Measurements from ENCODE around the gene CTDSPL. TPM values are rescaled to one million over a fixed set of nuclear protein-coding genes. Genes with fewer than 3 reads are reported as not detected.

Gene CTDSPL
- polyA plus RNA-seq, 1 donor from 2014 or later = not detected

GRCh38 chr3:37891227-37891626 lies 29.5 kb downstream of the CTDSPL start:
- no peak overlapping the region for H3K27ac Mint-ChIP-seq
- H3K9me3 Mint-ChIP-seq = peaks cover 0 to 2% (median 0%) of the 10 kb centered on the region in 3 donors
- H3K4me3 Mint-ChIP-seq = no peak overlapping the region
- H3K36me3 Mint-ChIP-seq = peaks cover 2% of the 10 kb centered on the region
- H3K4me1 Mint-ChIP-seq = no peaks in the 10 kb centered on the region
- H3K27me3 Mint-ChIP-seq = peaks cover 3% of the 10 kb centered on the region

- Mint-ChIP-seq H3K27me3 (peaks cover 3% of the 10 kb centered on the region), H3K27ac (no peak overlapping the region), H3K4me1 (no peaks in the 10 kb centered on the region), H3K4me3 (no peak overlapping the region), H3K9me3 (peaks cover 0 to 2% (median 0%) of the 10 kb centered on the region in 3 donors), H3K36me3 (peaks cover 2% of the 10 kb centered on the region)
Measured at GRCh38 chr3:37892927-37893600, 31.4 kb downstream of the CTDSPL start.

- H3K36me3 Mint-ChIP-seq = peaks cover 2% of the 10 kb centered on the region
- H3K4me1 Mint-ChIP-seq = no peaks in the 10 kb centered on the region
- H3K4me3 Mint-ChIP-seq = no peak overlapping the region
- no peak overlapping the region for H3K27ac Mint-ChIP-seq
- no peaks in the 10 kb centered on the region for H3K9me3 Mint-ChIP-seq
- peaks cover 10% of the 10 kb centered on the region for H3K27me3 Mint-ChIP-seq
Measured at GRCh38 chr3:37896827-37897226, 35.1 kb downstream of the CTDSPL start.

GRCh38 chr3:37897763-37898162 lies 36.1 kb downstream of the CTDSPL start:
- H3K9me3 Mint-ChIP-seq = no peaks in the 10 kb centered on the region
- H3K4me3 Mint-ChIP-seq = no peak overlapping the region
- peaks cover 2% of the 10 kb centered on the region for H3K36me3 Mint-ChIP-seq
- no peaks in the 10 kb centered on the region for H3K4me1 Mint-ChIP-seq
- no peak overlapping the region for H3K27ac Mint-ChIP-seq
- H3K27me3 Mint-ChIP-seq = peaks cover 12% of the 10 kb centered on the region

- no peaks in the 10 kb centered on the region for H3K4me1 Mint-ChIP-seq
- H3K4me3 Mint-ChIP-seq = no peak overlapping the region
- H3K36me3 Mint-ChIP-seq = peaks cover 2% of the 10 kb centered on the region
- no peaks in the 10 kb centered on the region for H3K9me3 Mint-ChIP-seq
- no peak overlapping the region for H3K27ac Mint-ChIP-seq
- H3K27me3 Mint-ChIP-seq = peaks cover 14% of the 10 kb centered on the region
Measured at GRCh38 chr3:37898424-37898823, 36.7 kb downstream of the CTDSPL start.

GRCh38 chr3:37899101-37899707 lies 37.5 kb downstream of the CTDSPL start:
- peaks cover 2% of the 10 kb centered on the region for H3K36me3 Mint-ChIP-seq
- no peak overlapping the region for H3K4me3 Mint-ChIP-seq
- H3K27ac Mint-ChIP-seq = no peak overlapping the region

GRCh38 chr3:37899711-37900306 lies 38.1 kb downstream of the CTDSPL start:
- H3K27ac Mint-ChIP-seq = no peak overlapping the region
- no peaks in the 10 kb centered on the region for H3K4me1 Mint-ChIP-seq
- no peak overlapping the region for H3K4me3 Mint-ChIP-seq
- peaks cover 14% of the 10 kb centered on the region for H3K27me3 Mint-ChIP-seq
- peaks cover 2% of the 10 kb centered on the region for H3K36me3 Mint-ChIP-seq
- no peaks in the 10 kb centered on the region for H3K9me3 Mint-ChIP-seq

More at GRCh38 chr3:37899101-37899707, 37.5 kb downstream of the CTDSPL start:
- no peaks in the 10 kb centered on the region for H3K9me3 Mint-ChIP-seq
- H3K27me3 Mint-ChIP-seq = peaks cover 13% of the 10 kb centered on the region
- H3K4me1 Mint-ChIP-seq = no peaks in the 10 kb centered on the region

GRCh38 chr3:37901721-37902120 lies 40.0 kb downstream of the CTDSPL start:
- Mint-ChIP-seq H3K27me3 (peaks cover 18% of the 10 kb centered on the region), H3K4me1 (no peaks in the 10 kb centered on the region), H3K9me3 (peaks cover 0 to 2% (median 0%) of the 10 kb centered on the region in 3 donors), H3K27ac (no peak overlapping the region), H3K36me3 (no peaks in the 10 kb centered on the region), H3K4me3 (no peak overlapping the region)

- Mint-ChIP-seq H3K27ac (no peak overlapping the region), H3K27me3 (peaks cover 23% of the 10 kb centered on the region), H3K4me3 (no peak overlapping the region), H3K36me3 (no peaks in the 10 kb centered on the region), H3K4me1 (peaks cover 0 to 2% (median 2%) of the 10 kb centered on the region in 3 donors), H3K9me3 (peaks cover 0 to 2% (median 0%) of the 10 kb centered on the region in 3 donors)
Measured at GRCh38 chr3:37902674-37903073, 41.0 kb downstream of the CTDSPL start.

GRCh38 chr3:37903320-37903719 lies 41.6 kb downstream of the CTDSPL start:
- Mint-ChIP-seq H3K9me3 (peaks cover 0 to 2% (median 0%) of the 10 kb centered on the region in 3 donors), H3K27ac (no peak overlapping the region), H3K4me3 (no peak overlapping the region), H3K36me3 (no peaks in the 10 kb centered on the region), H3K27me3 (peaks cover 23% of the 10 kb centered on the region), H3K4me1 (peaks cover 0 to 2% (median 2%) of the 10 kb centered on the region in 3 donors)

GRCh38 chr3:37903734-37904133 lies 42.1 kb downstream of the CTDSPL start:
- Mint-ChIP-seq H3K9me3 (peaks cover 0 to 2% (median 0%) of the 10 kb centered on the region in 3 donors), H3K4me1 (peaks cover 0 to 2% (median 2%) of the 10 kb centered on the region in 3 donors), H3K36me3 (no peaks in the 10 kb centered on the region), H3K27ac (no peak overlapping the region), H3K27me3 (peaks cover 27% of the 10 kb centered on the region), H3K4me3 (no peak overlapping the region)

- Mint-ChIP-seq H3K27me3 (peaks cover 25% of the 10 kb centered on the region), H3K4me3 (no peak overlapping the region), H3K36me3 (no peaks in the 10 kb centered on the region), H3K27ac (no peak overlapping the region), H3K9me3 (peaks cover 0 to 2% (median 0%) of the 10 kb centered on the region in 3 donors), H3K4me1 (peaks cover 0 to 2% (median 2%) of the 10 kb centered on the region in 3 donors)
Measured at GRCh38 chr3:37904601-37905000, 42.9 kb downstream of the CTDSPL start.

GRCh38 chr3:37905346-37905745 lies 43.7 kb downstream of the CTDSPL start:
- H3K36me3 Mint-ChIP-seq = no peaks in the 10 kb centered on the region
- peaks cover 24% of the 10 kb centered on the region for H3K27me3 Mint-ChIP-seq
- peaks cover 0 to 2% (median 2%) of the 10 kb centered on the region in 3 donors for H3K4me1 Mint-ChIP-seq
- H3K27ac Mint-ChIP-seq = no peak overlapping the region
- peaks cover 0 to 2% (median 0%) of the 10 kb centered on the region in 3 donors for H3K9me3 Mint-ChIP-seq
- H3K4me3 Mint-ChIP-seq = no peak overlapping the region

GRCh38 chr3:37905987-37906674 lies 44.5 kb downstream of the CTDSPL start:
- Mint-ChIP-seq H3K36me3 (no peaks in the 10 kb centered on the region), H3K4me1 (peaks cover 0 to 2% (median 2%) of the 10 kb centered on the region in 3 donors), H3K27ac (no peak overlapping the region), H3K4me3 (peak overlapping the region in 1 of 4 donors; percentile 21), H3K27me3 (peaks cover 22% of the 10 kb centered on the region), H3K9me3 (peaks cover 0 to 2% (median 0%) of the 10 kb centered on the region in 3 donors)

GRCh38 chr3:37906734-37907282 lies 45.1 kb downstream of the CTDSPL start:
- peaks cover 0 to 2% (median 0%) of the 10 kb centered on the region in 3 donors for H3K9me3 Mint-ChIP-seq
- peak overlapping the region in 1 of 4 donors; percentile 21 for H3K4me3 Mint-ChIP-seq
- H3K4me1 Mint-ChIP-seq = peaks cover 0 to 2% (median 2%) of the 10 kb centered on the region in 3 donors
- no peaks in the 10 kb centered on the region for H3K36me3 Mint-ChIP-seq
- peaks cover 23% of the 10 kb centered on the region for H3K27me3 Mint-ChIP-seq
- H3K27ac Mint-ChIP-seq = no peak overlapping the region

Measured in IgD-negative memory B cell (primary cell).